ENCODE measurements around the gene UNC79.
"Not testable (repeated sequence)": the region's sequence is repeated elsewhere in the genome, so short reads cannot be mapped to it uniquely, and the experiment has no call there.

Gene UNC79

GRCh38 chr14:93496856-93497741 is 66.4 kb downstream of the UNC79 start:
- peak; percentile 90 for DNase-seq

- DNase-seq: no peak
Observed at GRCh38 chr14:93510056-93510455, 79.3 kb downstream of the UNC79 start.

- DNase-seq: no peak
Observed at GRCh38 chr14:93511001-93511400, 80.3 kb downstream of the UNC79 start.

- peak; percentile 9 for DNase-seq
Observed at GRCh38 chr14:93520053-93520607, 89.4 kb downstream of the UNC79 start.

- DNase-seq: no peak
Observed at GRCh38 chr14:93522221-93522620, 91.5 kb downstream of the UNC79 start.

- not testable (repeated sequence) for DNase-seq
Observed at GRCh38 chr14:93525216-93525615, 94.5 kb downstream of the UNC79 start.

GRCh38 chr14:93525696-93526451 is 95.1 kb downstream of the UNC79 start:
- no peak for DNase-seq

- DNase-seq: no peak
Observed at GRCh38 chr14:93527203-93527607, 96.5 kb downstream of the UNC79 start.

- no peak for DNase-seq
Observed at GRCh38 chr14:93528884-93529558, 98.3 kb downstream of the UNC79 start.

- no peak for DNase-seq
Observed at GRCh38 chr14:93531644-93532043, 100.9 kb downstream of the UNC79 start.

GRCh38 chr14:93532541-93532940 is 101.8 kb downstream of the UNC79 start:
- no peak for DNase-seq

- no peak for DNase-seq
Observed at GRCh38 chr14:93533437-93533836, 102.7 kb downstream of the UNC79 start.

- no peak for DNase-seq
Observed at GRCh38 chr14:93533842-93534241, 103.1 kb downstream of the UNC79 start.

GRCh38 chr14:93535537-93535936 is 104.8 kb downstream of the UNC79 start:
- DNase-seq: no peak

- DNase-seq: peak; percentile 65
Observed at GRCh38 chr14:93536945-93537344, 106.2 kb downstream of the UNC79 start.

- no peak for DNase-seq
Observed at GRCh38 chr14:93537951-93538350, 107.2 kb downstream of the UNC79 start.

- no peak for DNase-seq
Observed at GRCh38 chr14:93538413-93538812, 107.7 kb downstream of the UNC79 start.

GRCh38 chr14:93540235-93540634 is 109.5 kb downstream of the UNC79 start:
- DNase-seq: no peak

GRCh38 chr14:93543766-93544165 is 113.0 kb downstream of the UNC79 start:
- peak; percentile 48 for DNase-seq

- DNase-seq: no peak
Observed at GRCh38 chr14:93544212-93544611, 113.5 kb downstream of the UNC79 start.

- no peak for DNase-seq
Observed at GRCh38 chr14:93546642-93547041, 115.9 kb downstream of the UNC79 start.

GRCh38 chr14:93548102-93548843 is 117.5 kb downstream of the UNC79 start:
- DNase-seq: no peak

Data from NCI-H69 (cell line).